B cell (primary cell): ENCODE results near the gene INF2. TPM values are rescaled to one million over a fixed set of nuclear protein-coding genes. Genes with fewer than 3 reads are reported as not detected.

Experiments used
- ATAC-seq: fragments of 200-7000 bp; cut with Tn5 transposase; one replicate; pipeline ENCODE4 v1.10.0; 2021; ENCODE audit warnings: low read depth, mild to moderate bottlenecking, moderate number of reproducible peaks, moderate library complexity
- CTCF ChIA-PET: fragments of 350-600 bp; sonication (Branson Sonifier 250); formaldehyde crosslinking; loops from one replicate; lab custom pipeline; 2021; ENCODE audit warnings: antibody characterized with exemption, inconsistent platforms; lab: Charles Lee
- POLR2A ChIA-PET: fragments of 350-600 bp; sonication (Branson Sonifier 250); formaldehyde crosslinking; loops from one replicate; lab custom pipeline; 2021; ENCODE audit warnings: antibody characterized with exemption; lab: Charles Lee
- DNase-seq: peaks from one replicate; pipeline ENCODE4 v3.0.0; 2013
- H2AFZ ChIP-seq: 2 replicates; pipeline ENCODE4 v1.6.1; 2012; ENCODE audit warnings: mild to moderate bottlenecking, low read depth, low read length; ENCODE audit not compliant: insufficient read depth, poor library complexity, severe bottlenecking
- H3K27ac ChIP-seq, 2 donors: 1 replicate in 1 of 2; 2 replicates in 1 of 2; pipeline ENCODE4 v1.5.1; 2012 to 2013; ENCODE audit warnings: low read length in 2 of 2, mild to moderate bottlenecking in 2 of 2, moderate library complexity in 1 of 2
- H3K27me3 ChIP-seq, 4 experiments: fragments of 200-600 bp in 1 of 4; sonication (generic) in 1 of 4; replicated peaks in 1 of 4; 1 replicate in 2 of 4; 2 replicates in 2 of 4; pipeline versions ENCODE4 v1.6.1 to v1.7.0; 2013 to 2016; ENCODE audit warnings: low read length in 3 of 4, mild to moderate bottlenecking in 2 of 4, mixed read lengths in 1 of 4, moderate library complexity in 1 of 4; ENCODE audit not compliant: insufficient read depth in 4 of 4, control insufficient read depth in 3 of 4; ENCODE audit errors: control extremely low read depth in 1 of 4
- H3K36me3 ChIP-seq, 2 experiments: replicated peaks in 1 of 2; 1 replicate in 1 of 2; 2 replicates in 1 of 2; pipeline versions ENCODE4 v1.6.1 to v1.7.1; 2013; ENCODE audit warnings: low read length in 1 of 2; ENCODE audit not compliant: insufficient read depth in 2 of 2, control insufficient read depth in 1 of 2; ENCODE audit errors: control extremely low read depth in 1 of 2, extremely low read depth in 1 of 2
- H3K4me1 ChIP-seq, 2 donors: fragments of 200-600 bp in 1 of 2; sonication (generic) in 1 of 2; 1 replicate in 1 of 2; 2 replicates in 1 of 2; pipeline versions ENCODE4 v1.5.1 to v1.6.1; 2013 to 2017; ENCODE audit warnings: low read length in 2 of 2; ENCODE audit not compliant: control insufficient read depth in 2 of 2, insufficient read depth in 2 of 2
- H3K4me2 ChIP-seq: replicated peaks from 2 replicates; pipeline ENCODE3; 2012; ENCODE audit warnings: mild to moderate bottlenecking, low read depth, low read length; ENCODE audit not compliant: poor library complexity, severe bottlenecking
- H3K4me3 ChIP-seq, 5 experiments: fragments of 200-600 bp in 1 of 5; sonication (generic) in 1 of 5; 1 replicate in 3 of 5; 2 replicates in 2 of 5; pipeline versions ENCODE4 v1.5.1 to v1.7.0; 2011 to 2016; ENCODE audit warnings: low read length in 4 of 5, mild to moderate bottlenecking in 4 of 5, low read depth in 2 of 5, control low read depth in 1 of 5, moderate library complexity in 1 of 5; ENCODE audit not compliant: insufficient read depth in 1 of 5; ENCODE audit errors: control extremely low read depth in 1 of 5, extremely low read depth in 1 of 5
- H3K79me2 ChIP-seq: fragments of 200-600 bp; sonication (generic); one replicate; pipeline ENCODE4 v1.6.0; 2016; ENCODE audit warnings: low read length; ENCODE audit not compliant: control insufficient read depth, insufficient read depth
- H3K9ac ChIP-seq: fragments of 200-600 bp; sonication (generic); 2 replicates; pipeline ENCODE4 v1.6.1; 2017; ENCODE audit warnings: mild to moderate bottlenecking, low read length, moderate library complexity
- H3K9me3 ChIP-seq, 3 donors: one replicate each; pipeline versions ENCODE4 v1.6.1 to v1.7.1; 2013; ENCODE audit warnings: low read length in 2 of 3; ENCODE audit not compliant: control insufficient read depth in 2 of 3, insufficient read depth in 1 of 3; ENCODE audit errors: control extremely low read depth in 1 of 3
- H4K20me1 ChIP-seq: 2 replicates; pipeline ENCODE4 v1.6.0; 2012; ENCODE audit warnings: mild to moderate bottlenecking, low read length; ENCODE audit not compliant: insufficient read depth, control insufficient read depth, poor library complexity, severe bottlenecking
- H3K27ac Mint-ChIP-seq: one replicate; pipeline ENCODE4 v1.8.0; 2021; ENCODE audit warnings: mixed read lengths
- H3K27me3 Mint-ChIP-seq: one replicate; pipeline ENCODE4 v1.8.0; 2021; ENCODE audit warnings: mixed read lengths
- H3K4me1 Mint-ChIP-seq: one replicate; pipeline ENCODE4 v1.8.0; 2021; ENCODE audit warnings: mixed read lengths
- H3K4me3 Mint-ChIP-seq: one replicate; pipeline ENCODE4 v1.8.0; 2021; ENCODE audit warnings: mixed read lengths
- H3K9me3 Mint-ChIP-seq: one replicate; pipeline ENCODE4 v1.8.0; 2022; ENCODE audit warnings: mixed read lengths; ENCODE audit not compliant: insufficient read depth
- EZH2 ChIP-seq: IDR thresholded peaks from 2 replicates; pipeline ENCODE4 v1.6.1; 2012; ENCODE audit warnings: borderline replicate concordance, low read depth, mild to moderate bottlenecking, moderate library complexity, low read length; ENCODE audit not compliant: insufficient read depth, poor library complexity, severe bottlenecking
- WGBS: methylation state at CpG from one replicate; pipeline ENCODE4 v1.1.5; 2013; ENCODE audit warnings: missing lambda C conversion rate; ENCODE audit not compliant: insufficient coverage; 5-methylcytosine and 5-hydroxymethylcytosine counted together
- intact Hi-C: fragments of 100-400 bp; cut with micrococcal nuclease; formaldehyde crosslinking; loops from one replicate; pipeline ENCODE4 v1.10.0; 2022
- polyA plus RNA-seq: library from polyadenylated mRNA; depleted of rRNA; stranded (reverse); fragments of >200 nt; gene quantifications from 2 replicates; pipeline ENCODE4 v1.2.3, GENCODE V29; 2012
- total RNA-seq, 2 donors: library from RNA; stranded (reverse); fragments of 120-200 nt in 1 of 2; gene quantifications; 1 replicate in 1 of 2; 2 replicates in 1 of 2; pipeline versions ENCODE4 v1.2.3 to v1.2.4, GENCODE V29; 2013 to 2022
- TF ChIP-seq, protein P1 (sequence below): fragments of 200-600 bp; IDR thresholded peaks from one replicate; pipeline ENCODE4 v1.8.0; 2022; ENCODE audit warnings: antibody characterized with exemption, mild to moderate bottlenecking

Gene INF2
- total and polyA plus RNA-seq, 2 donors (not counting 1 experiment from before 2014, with no cell fraction given): 90.2 to 100 TPM

DNA sequence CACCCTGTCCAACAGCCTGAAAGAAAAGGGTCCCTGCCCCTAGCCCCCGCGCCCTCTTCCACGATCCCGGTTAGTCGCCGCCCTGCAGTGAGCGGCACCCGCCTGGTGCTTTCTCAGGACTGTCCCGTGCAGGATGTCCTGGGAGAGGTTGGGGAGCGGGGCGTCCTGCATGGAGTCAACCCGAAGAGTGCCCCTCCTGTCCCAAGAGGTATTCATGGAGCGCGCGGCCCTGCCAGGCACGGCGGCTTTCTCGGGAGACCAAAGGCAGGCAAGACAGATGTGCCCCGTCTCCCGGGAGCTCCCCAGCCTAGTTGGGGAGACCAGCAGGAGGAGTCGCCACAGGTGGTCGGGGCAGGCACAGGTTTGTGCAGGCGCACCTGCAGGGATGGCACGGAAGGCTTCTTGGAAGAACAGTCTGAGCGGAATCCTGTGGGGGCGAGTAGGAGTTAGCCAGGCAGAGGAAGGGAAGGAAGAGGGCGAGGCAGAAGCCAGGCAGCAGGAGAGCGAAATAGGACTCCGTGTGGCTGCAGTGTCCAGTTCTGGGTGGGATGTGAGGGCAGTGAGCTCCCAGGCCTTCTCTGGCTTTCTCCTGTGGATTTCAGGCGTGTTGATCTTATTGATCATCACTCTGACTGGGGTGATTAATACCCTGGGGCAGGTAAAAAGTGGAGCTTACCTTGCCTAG, 64.3 kb downstream of the INF2 start:
- DNase-seq: no peak
- peak overlapping the region; percentile 38 to 98 (median 91) for H3K4me3 ChIP-seq
- H3K27me3 Mint-ChIP-seq: no peaks in the 10 kb centered on the region
- H4K20me1 ChIP-seq: peaks cover 45% of the 10 kb centered on the region
- TF ChIP-seq, protein P1, sequence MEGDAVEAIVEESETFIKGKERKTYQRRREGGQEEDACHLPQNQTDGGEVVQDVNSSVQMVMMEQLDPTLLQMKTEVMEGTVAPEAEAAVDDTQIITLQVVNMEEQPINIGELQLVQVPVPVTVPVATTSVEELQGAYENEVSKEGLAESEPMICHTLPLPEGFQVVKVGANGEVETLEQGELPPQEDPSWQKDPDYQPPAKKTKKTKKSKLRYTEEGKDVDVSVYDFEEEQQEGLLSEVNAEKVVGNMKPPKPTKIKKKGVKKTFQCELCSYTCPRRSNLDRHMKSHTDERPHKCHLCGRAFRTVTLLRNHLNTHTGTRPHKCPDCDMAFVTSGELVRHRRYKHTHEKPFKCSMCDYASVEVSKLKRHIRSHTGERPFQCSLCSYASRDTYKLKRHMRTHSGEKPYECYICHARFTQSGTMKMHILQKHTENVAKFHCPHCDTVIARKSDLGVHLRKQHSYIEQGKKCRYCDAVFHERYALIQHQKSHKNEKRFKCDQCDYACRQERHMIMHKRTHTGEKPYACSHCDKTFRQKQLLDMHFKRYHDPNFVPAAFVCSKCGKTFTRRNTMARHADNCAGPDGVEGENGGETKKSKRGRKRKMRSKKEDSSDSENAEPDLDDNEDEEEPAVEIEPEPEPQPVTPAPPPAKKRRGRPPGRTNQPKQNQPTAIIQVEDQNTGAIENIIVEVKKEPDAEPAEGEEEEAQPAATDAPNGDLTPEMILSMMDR: no peak
- no peak for TF ChIP-seq EZH2
- H3K27me3 ChIP-seq: no peaks in the 10 kb centered on the region
- peak overlapping the region; percentile 56 to 90 for H3K27ac ChIP-seq
- peak overlapping the region; percentile 88 for H3K9ac ChIP-seq
- H3K79me2 ChIP-seq: peaks cover 32% of the 10 kb centered on the region
- peaks cover 18 to 24% of the 10 kb centered on the region in 2 donors for H3K4me1 ChIP-seq
- H3K36me3 ChIP-seq: peaks cover 0 to 28% of the 10 kb centered on the region in 2 experiments
- POLR2A ChIA-PET: interaction anchor here (0.7 to 1.6 kb wide), 4 partner anchors 15 to 77 kb away, joined by 3 to 9 read pairs (median 4); partner anchors contain the start of gene ZBTB42
- intact Hi-C loops: loop anchor here (1.0 to 5.0 kb wide), 5 partner anchors 42 to 1036 kb away; partner anchors contain the start of genes AKT1, BRF1, GPR132 and XRCC3
- H3K4me2 ChIP-seq: peak overlapping the region; percentile 94
- CTCF ChIA-PET: interaction anchor here (0.9 to 2.5 kb wide), 6 partner anchors 9 to 291 kb away, joined by 3 to 13 read pairs (median 4); partner anchors contain the start of gene ADSS1
- peak overlapping the region; percentile 91 for H3K4me3 Mint-ChIP-seq
- H2AFZ ChIP-seq: peak overlapping the region; percentile 82
- 3% methylated on average over 26 of the region's 30 CpGs for WGBS
- H3K9me3 ChIP-seq: peaks cover 0 to 14% (median 0%) of the 10 kb centered on the region in 3 donors
- no peak for ATAC-seq
- H3K4me1 Mint-ChIP-seq: peaks cover 33% of the 10 kb centered on the region
- H3K27ac Mint-ChIP-seq: peak overlapping the region; percentile 78
- H3K9me3 Mint-ChIP-seq: no peaks in the 10 kb centered on the region
